GM12872 (cell line): ENCODE results near the gene DOCK6.

Experiments
- CTCF ChIP-seq: IDR thresholded peaks from 3 replicates; pipeline ENCODE4 v1.5.1; 2011; ENCODE audit warnings: low read depth, mild to moderate bottlenecking, low read length, moderate library complexity; ENCODE audit not compliant: insufficient read depth

The DOCK6 gene

GRCh38 chr19:11197291-11198174 lies 64.8 kb downstream of the DOCK6 start, which contains the start of gene KANK2:
Gene KANK2, minus strand, starts transcription at chr19:11197545. Its CDS starts 3,034 bp downstream, at chr19:11194511.
- TF ChIP-seq CTCF: no peak

DNA sequence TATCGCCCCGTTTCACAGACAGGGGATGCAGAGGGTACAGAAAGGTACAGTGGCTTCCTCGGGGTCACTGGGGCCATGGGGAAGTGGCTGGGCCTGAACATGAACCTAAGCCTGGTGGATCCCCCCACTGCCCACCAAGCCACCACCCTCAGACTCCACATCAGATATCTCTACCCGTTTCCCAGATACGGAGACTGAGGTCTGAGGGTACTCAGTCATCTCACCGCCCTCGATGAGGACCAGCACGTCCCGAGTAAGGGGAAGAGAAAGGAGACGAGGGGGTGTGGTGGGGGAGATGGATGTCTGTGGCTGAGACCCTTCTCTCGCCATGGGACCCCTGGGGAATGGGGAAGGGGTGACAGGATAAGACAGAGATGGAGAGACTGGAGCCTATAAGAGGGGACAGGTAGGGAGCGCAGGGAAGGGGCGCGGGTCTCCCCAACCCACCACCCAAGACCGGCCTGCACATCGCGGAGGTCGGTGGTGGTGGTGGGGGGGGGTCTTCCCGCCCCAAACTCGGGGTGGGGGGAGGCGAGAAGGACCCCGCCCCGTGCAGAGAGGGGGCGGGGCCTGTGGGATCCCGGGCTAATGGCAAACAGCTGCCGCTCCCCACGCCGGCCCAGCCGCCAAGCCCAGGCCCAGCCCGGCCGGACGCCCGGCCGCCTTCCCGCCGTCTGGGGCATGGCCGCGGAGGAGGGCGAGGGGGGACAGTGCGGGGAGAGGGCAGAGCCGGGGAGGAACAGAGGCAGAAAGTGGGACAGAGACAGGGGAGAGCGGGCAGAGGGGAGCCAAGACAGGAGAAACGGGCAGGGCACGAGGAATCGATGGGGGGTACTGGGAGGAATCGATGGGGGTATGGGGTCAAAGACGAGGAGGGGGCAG lies 65.7 kb downstream of the DOCK6 start:
- no peak for TF ChIP-seq CTCF

GRCh38 chr19:11195681-11196080 lies 66.6 kb downstream of the DOCK6 start:
- TF ChIP-seq CTCF: no peak

GRCh38 chr19:11194656-11195558 lies 67.4 kb downstream of the DOCK6 start:
- no peak for TF ChIP-seq CTCF

DNA sequence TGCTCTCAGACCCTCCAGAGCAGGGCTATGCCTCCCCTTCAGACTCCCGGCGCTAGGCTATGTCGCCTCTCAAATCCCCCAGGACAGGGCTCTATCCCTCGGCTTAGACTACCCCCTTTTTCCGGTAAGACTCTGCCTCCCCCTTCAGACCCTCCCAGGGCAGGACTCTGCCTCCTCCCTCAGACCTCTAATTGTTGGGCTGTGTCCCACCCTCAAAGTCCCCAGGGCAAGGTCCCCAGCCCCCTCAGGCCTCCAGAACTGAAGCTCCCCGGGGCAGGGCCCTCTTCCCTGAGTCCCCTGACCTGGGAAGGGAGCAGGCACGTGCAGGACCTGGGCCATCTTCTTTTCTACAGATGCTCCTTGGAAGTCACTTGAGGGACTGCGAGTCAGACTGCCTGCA lies 68.2 kb downstream of the DOCK6 start:
- TF ChIP-seq CTCF: no peak

- TF ChIP-seq CTCF: no peak
These were observed 69.1 kb downstream of the DOCK6 start for GRCh38 chr19:11192957-11193939.
